HTR-8/SVneo (cell line): ENCODE results near the gene MSL3.

ENCODE experiments used
- DNase-seq: peaks from one replicate; pipeline ENCODE4 v3.0.0; 2011; ENCODE audit warnings: low spot score, mixed read lengths; ENCODE audit not compliant: insufficient read length
- FAIRE-seq: peaks from 2 replicates; lab custom pipeline; 2011; peaks lifted over from hg19 to GRCh38; lab: Jason Lieb, UNC

MSL3 gene

DNA sequence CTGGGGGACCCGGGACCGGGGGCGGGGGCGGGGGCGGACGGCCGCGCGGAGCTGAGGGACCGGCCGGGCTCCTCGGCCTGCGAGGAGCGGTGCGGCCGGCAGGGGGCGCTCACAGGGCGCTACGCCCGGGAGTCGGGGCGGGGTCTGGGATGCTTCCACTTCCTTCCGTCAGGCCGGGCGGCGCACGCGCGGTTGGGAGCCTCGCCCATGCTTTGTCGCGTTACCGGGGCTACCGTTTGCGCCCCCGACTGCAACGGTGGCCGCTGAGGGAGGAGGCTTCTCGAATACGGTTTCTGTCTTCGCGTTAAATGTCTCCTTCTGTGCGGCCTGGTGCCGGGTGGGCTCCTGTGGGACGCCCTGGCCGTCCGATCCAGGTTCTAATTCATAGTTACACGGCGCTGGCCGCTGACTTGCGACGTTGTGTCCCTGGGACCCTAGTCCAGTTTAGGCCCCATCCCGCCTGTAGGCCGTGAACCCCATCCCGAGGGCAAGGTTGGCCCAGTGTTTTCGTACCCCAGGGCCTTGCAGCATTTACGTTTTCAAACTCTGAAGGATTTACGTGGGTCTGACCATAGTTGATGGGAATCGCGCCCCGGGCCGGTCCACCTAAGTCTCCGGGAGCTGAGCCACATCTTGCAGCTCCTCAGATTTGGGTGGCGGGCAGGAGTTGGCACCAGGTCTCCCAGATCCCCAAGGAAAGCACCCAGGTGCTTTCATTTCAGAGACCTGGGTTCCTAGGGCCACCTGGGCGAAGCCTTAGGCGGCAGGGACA, 549 bp downstream of the MSL3 start:
- FAIRE-seq (no peak), DNase-seq (peak; percentile 42)

DNA sequence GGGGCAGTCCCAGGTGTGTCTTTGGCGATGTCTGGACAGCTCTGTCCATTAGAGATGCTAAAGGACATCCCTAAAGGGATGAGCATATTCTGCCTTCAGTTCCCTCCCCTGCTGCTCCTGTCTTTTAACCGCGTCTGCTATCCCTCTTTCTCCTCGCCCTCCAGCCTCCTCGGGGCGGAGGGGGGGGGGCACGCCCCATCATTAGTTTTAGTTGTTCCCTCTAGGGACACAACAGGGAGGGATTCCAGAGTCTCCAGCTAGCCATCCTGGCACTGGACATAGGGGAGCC, 1.1 kb downstream of the MSL3 start:
- FAIRE-seq (no peak), DNase-seq (no peak)

DNA sequence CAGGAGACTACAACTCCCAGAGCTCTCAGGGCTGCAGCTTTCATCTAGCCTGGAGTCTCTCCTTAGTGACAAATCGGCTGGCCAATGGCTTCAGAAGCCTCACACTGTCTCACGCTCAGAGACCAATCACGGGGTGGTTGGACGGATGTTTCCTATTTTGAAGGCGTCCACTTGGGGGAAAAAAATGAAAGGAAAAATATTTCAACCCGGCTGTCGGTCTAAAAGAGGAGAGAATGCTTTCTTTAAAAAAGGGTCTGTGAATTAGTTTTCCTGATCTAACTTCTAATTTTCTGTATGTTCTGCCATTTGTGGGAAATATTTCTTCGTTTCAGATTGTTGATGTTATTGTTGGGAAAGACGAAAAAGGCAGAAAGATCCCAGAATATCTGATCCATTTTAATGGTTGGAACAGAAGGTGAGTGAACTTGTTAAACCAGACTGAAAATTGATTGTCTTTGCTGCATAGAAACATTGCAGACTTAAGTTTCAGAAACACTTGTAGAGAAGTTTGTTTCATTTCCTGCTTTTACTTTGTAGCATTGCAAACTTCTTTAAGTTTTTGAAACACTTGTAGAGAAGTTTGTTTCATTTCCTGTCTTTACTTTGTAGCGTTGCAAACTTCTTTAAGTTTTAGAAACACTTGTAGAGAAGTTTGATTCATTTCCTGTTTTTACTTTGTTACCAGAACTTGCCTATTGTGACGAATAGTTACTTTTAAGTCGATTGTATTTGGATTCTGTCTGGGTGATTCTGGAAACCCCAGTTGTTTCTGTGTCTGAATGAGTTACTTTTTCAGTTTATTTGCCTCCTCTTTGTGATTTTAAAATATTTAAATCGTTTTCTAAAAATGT, 1.6 kb downstream of the MSL3 start:
- FAIRE-seq (no peak), DNase-seq (peak; percentile 80)

DNA sequence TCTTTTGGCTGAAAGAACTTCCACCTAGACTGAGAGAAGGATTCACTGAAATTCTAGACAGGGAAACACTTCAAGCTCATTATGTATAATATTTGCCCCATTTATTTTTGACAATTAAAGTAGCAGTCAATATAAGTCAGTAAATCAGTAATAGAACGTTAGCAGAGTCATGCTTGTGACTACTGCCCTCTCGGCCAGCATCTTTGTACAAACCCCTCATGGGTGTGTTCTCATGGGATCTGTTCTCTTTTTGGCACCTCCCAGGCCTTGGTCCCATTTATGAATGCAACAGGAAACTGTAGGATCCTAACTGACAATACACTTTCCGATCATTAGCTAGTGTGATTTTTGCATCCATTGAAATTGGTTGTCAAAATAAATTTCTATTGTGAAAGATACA, 2.9 kb downstream of the MSL3 start:
- FAIRE-seq (no peak), DNase-seq (no peak)

DNA sequence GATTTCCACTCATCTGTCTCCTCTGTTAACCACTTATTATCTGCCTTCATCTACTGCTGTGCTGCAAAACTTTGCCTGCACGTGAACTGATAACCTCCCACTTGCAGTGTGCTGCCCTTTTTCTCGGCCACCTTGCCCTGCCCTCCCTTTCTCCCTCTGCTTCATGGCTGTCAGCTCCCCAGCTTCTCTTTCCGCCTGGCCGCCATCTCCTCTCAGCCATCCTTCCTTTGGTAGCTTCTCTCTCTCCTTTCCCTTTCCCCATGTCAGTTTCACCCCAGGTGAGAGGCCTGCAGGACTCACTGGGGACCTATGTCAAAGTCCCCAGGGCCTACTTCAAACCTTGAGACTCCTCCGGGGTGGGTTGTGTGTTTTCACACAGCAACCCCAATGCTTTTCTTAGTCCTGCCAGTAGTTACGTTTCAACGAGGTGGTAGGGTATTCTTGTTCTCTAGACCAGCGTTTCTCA, 6.6 kb downstream of the MSL3 start:
- FAIRE-seq = no peak

DNA sequence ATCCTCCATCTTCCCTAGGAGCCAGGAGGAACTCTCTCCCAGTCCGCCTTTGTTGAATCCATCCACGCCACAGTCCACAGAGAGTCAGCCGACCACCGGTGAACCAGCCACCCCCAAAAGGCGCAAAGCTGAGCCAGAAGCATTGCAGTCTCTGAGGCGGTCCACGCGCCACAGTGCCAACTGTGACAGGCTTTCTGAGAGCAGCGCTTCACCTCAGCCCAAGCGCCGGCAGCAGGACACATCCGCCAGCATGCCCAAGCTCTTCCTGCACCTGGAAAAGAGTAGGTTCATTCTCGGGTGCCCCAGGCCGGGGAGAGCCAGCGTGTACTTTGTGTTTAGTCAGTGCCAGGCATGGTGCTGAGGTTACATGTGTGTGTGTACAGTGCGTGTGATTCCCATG, 7.4 kb downstream of the MSL3 start:
- FAIRE-seq (no peak), DNase-seq (no peak)

More for the DNA sequence above, 6.6 kb downstream of the MSL3 start:
- no peak for DNase-seq

DNA sequence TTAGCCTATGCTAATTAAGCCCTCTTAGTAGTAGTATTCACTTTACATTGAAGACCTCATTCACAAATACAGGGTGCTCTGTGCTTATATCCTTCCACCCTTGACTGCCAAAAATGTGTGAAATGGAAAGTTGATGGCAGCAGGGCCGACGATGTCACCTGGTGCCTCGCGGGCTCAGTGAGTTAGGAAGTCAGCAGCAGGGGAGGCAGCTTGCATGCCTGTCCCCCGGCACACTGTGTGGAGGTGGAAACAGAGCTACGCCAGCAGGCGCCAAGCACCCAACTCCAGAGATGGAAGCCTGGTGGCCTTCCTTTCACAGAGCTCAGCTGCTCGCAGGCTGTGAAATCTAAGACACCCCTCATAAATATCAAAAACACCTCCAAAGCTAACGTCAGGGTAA, 8.4 kb downstream of the MSL3 start:
- FAIRE-seq = no peak
- no peak for DNase-seq

DNA sequence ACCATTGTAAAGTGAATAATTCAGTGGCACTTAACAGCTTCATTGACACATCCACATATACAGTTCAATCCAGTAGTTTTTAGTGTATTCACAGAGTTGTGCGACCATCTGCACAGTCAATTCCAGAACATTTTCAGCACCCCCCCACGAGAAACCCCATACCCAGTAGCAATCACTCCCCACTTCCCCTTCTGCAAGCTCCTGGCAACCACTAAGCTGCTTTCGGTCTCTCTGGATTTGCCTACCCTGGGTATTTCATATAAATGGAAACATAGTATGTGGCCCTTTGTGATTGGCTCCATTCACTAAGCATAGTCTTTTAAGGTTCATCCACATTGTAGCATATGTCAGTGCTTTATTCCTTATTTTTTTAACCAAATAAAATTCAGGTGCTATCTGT, 10.0 kb downstream of the MSL3 start:
- FAIRE-seq = no peak
- no peak for DNase-seq

DNA sequence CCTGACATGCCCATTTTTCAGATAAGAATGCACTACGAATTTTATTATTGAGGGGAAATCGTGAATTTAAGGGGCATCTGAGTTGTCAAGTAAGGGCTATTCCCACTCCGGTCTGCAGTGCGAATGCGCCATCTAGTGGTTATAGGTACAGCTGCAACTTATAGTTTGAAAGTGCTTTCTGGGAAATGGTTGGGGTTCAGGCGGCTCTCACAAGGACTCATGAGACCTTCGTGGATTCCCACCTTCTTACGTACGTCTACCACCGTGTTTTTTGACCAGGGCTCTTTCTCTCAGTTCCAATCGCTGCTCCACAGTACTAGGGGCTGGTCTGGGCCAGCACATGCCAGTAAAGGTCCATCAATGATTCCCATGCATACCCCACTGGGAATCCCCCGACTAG, 12.3 kb downstream of the MSL3 start:
- DNase-seq (peak; percentile 48), FAIRE-seq (no peak)

DNA sequence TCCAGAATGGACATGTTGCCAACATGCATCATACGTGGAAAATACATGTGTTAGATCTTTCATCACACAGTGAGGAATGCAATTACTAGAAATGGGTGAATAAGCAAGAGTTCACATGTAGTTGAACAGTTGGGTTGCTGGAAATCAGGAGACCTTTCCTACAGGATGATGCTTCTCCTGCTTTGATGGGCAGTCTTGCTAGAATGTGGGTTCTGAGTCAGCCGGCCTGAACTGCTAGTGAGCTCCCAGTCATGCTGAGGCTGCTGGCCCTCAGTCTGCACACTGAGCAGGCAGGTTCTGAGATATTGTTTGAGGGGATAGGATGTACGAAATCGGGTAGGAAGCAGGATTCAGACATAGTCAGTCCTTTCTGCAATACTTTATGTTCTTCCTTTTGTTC, 20.2 kb downstream of the MSL3 start:
- FAIRE-seq (no peak), DNase-seq (no peak)

DNA sequence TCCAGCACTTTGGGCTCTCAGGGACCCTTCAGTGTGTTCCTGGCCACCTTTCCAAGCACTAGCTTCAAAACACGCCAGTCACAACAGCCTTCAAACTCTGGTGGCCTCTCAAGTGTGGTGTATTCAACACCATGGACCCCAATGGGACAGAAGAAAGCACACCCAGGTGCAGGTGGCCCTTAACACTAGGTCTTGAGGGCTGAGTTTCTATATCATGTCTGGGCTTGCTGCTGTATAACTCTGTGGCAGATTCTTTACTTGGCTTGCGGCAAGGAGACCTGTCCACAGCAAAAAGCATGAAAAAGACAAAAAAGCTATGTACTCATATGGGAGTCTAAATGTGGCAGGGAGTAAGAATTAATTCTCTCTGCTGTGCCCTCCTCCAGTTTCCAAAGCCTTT, 23.1 kb downstream of the MSL3 start:
- DNase-seq = no peak
- FAIRE-seq = no peak

DNA sequence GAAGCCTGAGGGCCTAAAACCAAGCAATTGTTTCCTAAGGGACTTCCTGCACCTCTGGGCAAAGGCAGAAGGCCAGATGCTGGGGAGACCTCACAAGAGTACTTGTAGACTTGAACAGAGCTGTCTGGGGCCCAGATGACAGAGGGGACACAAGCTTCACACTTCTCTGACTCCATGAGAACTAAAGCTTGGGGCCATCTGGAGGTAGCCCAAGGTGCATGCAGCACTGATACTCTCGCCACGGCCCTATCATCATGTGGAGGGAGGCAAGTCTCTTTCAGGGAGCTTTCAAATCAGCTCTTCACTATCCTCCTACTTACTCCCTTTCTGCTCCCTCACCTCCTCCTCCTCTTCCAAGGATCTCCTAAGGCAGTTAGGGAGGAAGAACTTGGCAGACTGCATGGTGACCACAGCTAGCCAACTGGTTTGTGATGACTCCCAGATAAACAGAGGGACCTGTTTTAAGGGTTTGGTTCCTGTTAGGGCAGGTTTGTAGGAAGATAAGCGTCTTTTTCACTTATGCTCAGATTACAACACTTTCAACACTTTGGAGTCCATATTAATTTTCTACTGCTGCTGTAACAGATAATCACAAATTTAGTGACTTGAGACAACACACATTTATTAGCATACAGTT, 23.8 kb downstream of the MSL3 start:
- DNase-seq (no peak), FAIRE-seq (no peak)

DNA sequence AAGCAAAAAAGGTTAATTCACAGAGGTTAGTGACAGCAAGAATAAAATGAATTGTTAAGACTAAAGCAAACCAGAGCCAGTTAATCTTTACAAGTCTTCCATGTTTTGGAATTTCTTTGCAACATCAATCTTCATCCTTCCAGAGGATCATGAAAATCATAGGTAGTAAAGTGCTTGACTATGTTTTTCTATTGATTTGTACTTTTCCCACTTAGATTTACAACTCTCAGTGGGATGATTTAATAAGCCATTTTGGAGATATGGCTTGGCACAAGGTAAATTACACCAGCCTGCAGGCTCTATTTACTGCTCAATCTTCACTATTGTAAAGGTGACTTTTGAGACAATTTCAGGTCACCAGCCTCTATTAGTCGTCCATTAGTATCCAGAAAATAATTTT, 26.5 kb downstream of the MSL3 start:
- no peak for DNase-seq
- FAIRE-seq = no peak

DNA sequence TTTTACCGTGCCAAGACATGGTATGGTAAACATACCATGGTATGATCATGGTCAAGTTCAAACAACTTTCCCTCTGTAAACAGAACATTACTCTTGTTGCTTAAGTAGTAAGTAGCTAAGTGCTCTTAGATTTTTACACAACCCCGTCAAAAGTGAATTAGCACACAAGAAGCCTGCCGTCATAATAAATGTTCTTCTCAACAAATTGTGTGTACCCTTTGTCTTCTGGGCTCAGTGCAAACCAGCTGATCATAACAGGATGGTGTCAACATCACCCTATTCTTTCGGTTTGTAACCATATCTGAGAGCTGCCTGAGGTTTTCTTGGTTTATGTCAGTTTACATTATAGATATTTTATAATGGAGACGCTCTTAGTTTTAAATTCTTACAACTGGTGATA, 28.8 kb downstream of the MSL3 start:
- DNase-seq = no peak
- no peak for FAIRE-seq

DNA sequence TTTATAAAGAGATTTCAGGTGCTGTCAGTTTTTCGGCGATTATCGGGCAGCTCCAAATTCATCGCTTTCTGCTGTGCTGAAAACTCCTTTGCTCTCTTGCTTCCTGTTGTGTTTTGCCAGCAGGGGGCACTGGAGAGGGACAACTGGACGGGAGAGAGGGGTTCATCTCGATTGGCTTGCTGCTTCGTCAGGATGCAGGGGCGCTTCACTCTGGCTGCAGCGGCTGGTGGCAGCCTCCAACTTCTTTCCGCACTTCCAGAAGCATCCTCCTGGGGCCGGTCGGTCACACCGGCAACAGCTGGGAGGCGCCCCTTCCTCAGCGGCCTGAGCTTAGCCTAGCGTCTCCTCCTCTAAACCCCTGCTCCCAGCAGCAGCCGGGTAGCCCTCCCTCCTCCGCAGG, 29.5 kb downstream of the MSL3 start:
- no peak for DNase-seq

DNA sequence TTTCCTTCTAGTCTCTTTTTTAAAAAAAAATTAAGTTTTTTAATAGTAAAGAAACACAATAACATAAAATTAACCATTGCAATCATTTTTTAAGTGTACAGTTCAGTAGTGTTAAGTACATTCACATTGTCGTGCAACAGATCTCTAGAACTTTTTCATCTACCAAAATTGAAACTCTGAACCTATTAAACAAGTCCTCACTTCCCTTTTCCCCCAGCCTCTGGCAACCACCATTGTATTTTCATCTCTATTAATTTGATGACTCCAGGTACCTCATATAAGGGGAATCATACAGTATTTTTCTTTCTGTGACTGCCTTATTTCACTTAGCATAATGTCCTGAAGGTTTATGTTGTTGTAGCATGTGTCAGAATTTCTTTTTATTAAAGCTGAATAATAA, 31.8 kb downstream of the MSL3 start:
- DNase-seq (no peak), FAIRE-seq (no peak)

More for the DNA sequence above, 29.5 kb downstream of the MSL3 start:
- no peak for FAIRE-seq

DNA sequence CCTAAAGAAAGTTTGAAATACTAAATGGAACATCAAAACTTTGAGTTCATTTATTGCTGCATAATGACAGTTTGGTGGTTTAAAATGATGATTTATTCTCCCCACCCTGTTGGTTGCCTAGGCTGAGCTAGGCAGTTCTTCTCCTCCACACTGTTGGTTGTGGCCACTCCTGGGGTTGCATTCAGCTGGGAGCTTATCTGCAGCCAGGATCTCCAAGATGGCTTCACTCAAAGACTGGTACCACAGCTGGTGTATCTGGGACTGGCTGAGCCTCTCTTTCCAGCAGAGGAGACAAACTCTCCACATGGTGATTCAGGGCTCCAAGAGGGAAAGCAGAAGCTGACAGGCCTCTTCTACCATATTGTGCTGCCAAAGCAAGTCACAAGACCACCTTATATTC, 33.1 kb downstream of the MSL3 start:
- FAIRE-seq (no peak), DNase-seq (no peak)

DNA sequence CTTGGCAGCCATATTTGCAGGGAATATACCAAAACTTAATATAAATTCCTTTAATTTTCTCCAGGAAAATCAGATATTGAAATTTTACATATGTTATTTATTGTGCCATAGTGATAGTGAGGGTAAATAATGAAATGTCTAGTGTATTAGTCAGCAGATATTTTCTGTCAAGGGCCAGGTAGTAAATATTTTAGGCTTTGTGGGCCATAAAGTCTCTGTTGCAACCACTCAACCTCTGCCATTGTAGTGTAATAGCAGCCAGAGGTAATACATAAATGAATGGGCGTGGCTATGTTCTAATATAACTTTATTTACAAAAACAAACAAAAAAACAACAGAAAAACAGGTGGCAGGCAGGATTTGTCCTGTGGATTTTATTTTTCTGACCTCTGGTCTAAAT, 33.5 kb downstream of the MSL3 start:
- DNase-seq (no peak), FAIRE-seq (no peak)

DNA sequence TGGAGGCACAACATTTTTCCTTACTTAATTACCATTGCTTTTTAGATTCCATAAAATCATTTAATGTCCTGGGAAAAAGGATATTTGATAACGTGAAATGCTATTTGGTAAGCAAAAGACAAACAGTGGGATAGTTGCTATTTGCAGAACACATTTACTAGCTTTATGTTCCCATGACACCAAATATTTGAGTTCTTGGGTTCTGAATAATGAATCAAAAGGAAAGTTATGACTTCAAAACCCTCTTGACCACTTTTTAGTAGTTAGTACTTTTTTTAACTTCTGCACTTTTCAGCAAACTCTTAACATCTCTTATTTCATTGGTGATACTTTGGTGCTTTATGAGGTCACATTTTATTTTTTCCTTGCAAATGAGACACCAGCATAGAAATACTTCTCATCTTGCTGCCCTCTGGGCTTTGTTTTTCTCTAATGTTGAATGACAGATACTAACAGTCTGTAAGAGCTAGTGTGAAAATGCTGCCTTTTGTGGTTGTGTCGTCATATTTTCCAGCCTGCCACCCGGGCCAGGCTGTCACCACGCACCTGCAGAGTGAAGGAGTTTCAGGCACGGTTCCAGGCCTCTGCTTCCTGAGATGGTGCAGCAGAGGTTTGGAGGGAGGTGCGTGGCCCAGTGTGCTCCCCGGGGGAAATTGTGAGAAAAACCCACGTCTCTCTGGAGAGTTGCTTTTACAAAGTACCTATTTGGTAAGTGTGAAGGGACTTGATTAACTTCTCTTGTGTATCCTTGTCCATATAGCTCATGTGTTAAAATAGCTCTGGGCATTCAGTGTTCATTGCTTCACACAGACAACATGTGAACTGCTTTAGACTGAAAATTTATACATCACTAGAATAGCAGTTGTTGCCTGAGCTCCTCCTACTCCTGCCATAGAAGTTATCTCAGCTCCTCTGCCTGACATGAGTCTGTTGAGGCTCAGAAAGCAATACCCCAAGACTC, 34.7 kb downstream of the MSL3 start:
- FAIRE-seq (no peak), DNase-seq (no peak)

DNA sequence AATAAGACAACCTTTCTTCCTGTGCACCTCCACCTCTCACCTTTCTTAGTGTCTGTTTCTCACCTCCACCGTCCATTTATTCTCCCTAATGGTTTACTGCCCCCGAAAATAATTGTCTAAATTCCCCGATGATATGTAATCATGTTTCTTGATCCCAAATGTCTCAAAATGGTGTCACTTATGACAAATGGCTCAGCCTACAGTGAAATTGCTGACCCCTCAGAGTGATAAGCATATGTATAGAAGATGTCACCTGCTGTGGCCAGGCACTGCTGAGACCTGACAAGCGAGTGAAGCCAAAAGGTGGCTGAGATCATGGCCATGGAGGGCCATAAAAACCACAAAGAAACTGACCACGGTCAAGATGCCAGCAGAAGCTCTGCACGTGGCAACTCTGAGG, 35.7 kb downstream of the MSL3 start:
- DNase-seq = no peak
- no peak for FAIRE-seq
